ENCODE measurements around the gene GPHN.
"Not testable (repeated sequence)": the region's sequence is repeated elsewhere in the genome, so short reads cannot be mapped to it uniquely, and the experiment has no call there.

Gene GPHN

DNA sequence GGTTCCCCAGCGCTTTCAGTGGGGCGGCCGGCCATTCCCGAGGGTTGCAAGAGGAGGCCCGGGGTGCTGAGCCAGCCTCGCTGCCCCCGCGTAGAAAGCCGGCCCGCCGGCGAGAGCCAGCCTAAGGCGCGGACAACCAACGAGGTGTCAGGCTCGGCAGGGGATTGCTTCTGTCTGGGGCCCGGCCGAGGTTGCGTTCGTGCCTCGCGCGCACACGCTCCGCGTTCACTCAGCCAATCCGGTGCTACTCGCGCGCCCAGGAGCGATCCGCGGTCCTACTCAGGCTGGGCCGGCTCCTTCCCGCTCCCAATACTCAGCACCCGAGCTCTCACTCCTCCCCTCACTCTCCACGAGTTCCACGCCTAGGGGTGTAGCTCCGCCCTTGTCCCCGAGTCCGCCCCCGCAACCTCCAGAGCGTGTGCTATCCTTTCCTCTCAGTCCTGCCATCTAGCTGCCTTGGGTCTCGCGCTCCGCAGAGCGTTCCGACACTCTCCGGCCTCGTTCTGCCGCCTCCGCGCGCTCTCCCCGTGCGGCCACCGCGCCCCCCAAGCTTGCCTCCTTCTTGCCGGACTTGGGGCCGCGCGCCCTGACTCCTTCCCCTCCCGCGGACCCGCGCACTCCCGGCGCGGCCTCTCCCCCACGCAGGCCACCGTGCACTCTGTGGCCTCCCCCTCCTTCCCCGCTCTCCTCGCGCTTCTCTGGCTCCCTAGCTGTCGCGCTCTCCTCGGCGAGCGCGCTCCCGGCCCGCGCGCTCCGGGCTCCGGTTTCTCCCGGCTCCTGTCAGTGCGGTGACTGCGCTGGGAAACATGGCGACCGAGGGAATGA lies at the start of gene GPHN:
Gene GPHN, plus strand, starts transcription at position 426 of the 825 bp plus-strand sequence.
- DNase-seq, result peak; percentile 92

- DNase-seq, result no peak
Observed at GRCh38 chr14:66459603-66460002, 48.3 kb upstream of the GPHN start.

DNA sequence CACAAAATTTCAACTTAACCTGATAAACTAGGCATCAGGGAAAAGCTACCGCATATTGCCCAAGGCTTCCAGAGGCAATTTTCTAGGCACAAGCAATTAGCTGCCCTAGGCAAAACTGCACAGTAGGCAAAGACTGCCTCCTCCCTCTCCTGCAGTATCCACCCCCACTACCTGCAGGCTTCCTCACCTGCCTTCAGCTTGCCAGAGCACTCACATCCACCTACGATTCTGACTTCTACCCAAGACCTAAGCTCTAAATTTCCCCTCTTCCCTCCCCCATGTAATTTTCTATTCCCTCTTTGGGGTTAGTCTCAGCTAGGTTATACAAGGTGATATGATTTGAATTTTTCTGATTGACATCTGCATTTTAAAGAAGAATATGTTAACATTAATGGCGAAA lies 43.7 kb upstream of the GPHN start:
- no peak for DNase-seq

DNA sequence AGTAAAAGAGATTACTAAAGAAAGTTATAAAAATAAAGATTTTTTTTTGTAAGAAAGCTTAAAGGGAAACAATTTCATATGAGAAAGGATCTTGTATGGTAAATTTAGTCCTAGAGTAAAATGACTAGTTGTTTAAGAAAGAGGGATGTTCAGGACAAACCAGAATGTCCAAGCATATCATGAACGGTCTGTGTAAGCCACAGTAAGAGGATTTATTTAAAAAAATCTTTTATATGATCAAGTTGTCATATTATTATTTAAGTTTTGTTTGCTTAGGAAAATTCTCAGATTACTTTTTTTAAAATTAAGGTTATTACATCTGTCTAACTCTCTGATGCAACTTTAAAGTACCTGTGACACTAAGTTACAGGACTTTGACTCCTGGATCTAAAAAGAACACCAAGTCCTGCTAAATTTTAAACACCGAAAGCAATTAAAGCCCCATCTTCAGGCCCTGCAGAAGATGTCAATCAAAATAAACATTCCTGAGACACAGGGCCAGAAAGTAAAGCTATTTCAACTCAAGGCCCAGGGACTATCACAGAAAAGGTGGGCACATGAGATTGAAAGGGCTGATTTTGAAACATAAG lies 39.1 kb upstream of the GPHN start:
- DNase-seq, result no peak

- DNase-seq, result no peak
Observed at GRCh38 chr14:66471584-66471983, 36.4 kb upstream of the GPHN start.

GRCh38 chr14:66472251-66472650 lies 35.7 kb upstream of the GPHN start:
- no peak for DNase-seq

GRCh38 chr14:66473223-66473622 lies 34.7 kb upstream of the GPHN start:
- no peak for DNase-seq

GRCh38 chr14:66476964-66477363 lies 31.0 kb upstream of the GPHN start:
- no peak for DNase-seq

- no peak for DNase-seq
Observed at GRCh38 chr14:66477567-66477966, 30.4 kb upstream of the GPHN start.

GRCh38 chr14:66482873-66483272 lies 25.1 kb upstream of the GPHN start:
- DNase-seq, result no peak

GRCh38 chr14:66483322-66483721 lies 24.6 kb upstream of the GPHN start:
- DNase-seq, result no peak

DNA sequence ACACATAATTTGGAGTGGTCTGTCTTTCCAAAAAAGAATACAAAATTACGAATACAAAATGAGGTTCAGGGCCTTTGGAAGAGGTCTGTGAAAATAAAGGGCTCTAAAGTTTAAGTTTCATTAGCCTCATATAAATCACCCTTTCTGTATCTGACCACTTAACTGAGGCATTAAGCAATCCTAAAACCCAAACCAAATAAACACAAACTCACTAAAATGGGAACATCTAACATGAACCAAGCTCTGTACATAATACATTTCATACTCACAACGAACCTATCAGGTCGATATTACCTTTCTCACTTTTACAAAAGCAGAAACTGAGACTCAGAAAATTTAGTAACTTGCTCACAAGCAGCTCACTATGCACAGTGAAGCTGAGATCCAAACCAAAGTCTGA lies 22.9 kb upstream of the GPHN start:
- no peak for DNase-seq

DNA sequence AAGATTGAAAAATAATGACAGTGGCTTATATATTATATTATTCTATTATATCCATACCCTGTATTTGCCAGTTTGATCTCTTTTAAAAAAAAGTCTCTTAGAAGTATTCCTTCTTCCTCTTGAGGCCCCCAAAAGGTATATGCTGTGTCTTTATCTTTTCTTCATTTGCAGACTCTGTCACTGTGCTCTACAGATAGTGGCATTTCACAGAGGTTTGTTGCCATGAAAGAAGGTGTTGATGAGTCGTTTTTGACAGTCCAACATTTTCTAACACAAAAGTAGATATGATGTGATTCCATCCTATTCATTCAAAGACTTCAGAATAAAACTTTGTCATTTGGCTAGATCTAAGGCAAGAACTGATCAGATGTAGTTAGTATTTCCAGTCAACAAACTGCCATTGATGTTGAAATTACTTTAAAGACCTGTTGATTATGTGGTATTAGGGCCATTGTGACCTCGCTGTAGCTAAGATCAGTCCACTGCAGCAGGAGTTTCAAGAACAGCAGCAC lies 22.0 kb upstream of the GPHN start, which contains the start of gene CCDC196:
Gene CCDC196, plus strand, starts transcription at position 462 of the 512 bp plus-strand sequence. CDS start 132 bp downstream, outside the sequence.
- no peak for DNase-seq

GRCh38 chr14:66487164-66487563 lies 20.8 kb upstream of the GPHN start:
- no peak for DNase-seq

- no peak for DNase-seq
Observed at GRCh38 chr14:66490143-66491111, 17.5 kb upstream of the GPHN start.

GRCh38 chr14:66493750-66494149 lies 14.2 kb upstream of the GPHN start:
- no peak for DNase-seq

DNA sequence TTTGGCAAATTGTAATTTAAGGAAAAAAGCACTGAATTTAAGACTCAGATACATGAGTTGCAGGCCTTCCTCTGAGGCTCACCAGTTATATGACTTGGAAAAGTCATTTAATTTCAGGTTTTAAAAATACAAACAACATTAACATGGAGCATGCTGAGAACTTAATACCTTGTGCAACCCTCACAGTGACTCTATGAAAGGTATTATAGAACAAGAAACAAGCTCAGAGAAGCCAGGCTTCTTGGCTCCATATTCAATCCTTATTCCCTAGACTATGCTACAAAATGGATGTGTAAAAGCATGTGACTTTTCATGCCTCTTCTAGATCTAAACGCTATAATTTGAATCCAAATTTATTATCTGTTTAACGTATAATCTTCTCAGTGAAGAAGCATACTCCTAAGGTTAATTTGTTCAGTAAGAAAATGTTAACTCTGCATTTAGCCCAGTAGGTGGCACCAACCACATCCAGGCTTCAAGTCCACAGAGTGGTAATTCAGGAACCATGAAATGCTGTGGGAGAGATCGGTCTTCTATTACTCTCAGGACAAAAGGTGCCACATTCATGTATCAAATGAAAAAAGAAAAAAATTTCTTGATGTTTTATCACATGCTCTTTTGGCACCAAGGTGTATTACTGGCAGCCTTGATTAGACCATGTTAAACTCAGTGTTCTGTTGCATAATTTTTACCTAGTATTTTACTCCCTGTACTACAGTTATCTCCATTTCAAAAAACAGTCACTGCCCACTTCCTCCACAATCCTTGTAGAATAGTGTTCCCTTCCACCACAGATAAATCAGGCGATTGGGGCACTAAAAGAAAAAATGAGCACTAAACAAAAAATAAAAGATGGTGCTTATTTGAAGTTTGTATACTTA lies 12.5 kb upstream of the GPHN start:
- peak; percentile 45 for DNase-seq

GRCh38 chr14:66496188-66496807 lies 11.6 kb upstream of the GPHN start:
- no peak for DNase-seq

DNA sequence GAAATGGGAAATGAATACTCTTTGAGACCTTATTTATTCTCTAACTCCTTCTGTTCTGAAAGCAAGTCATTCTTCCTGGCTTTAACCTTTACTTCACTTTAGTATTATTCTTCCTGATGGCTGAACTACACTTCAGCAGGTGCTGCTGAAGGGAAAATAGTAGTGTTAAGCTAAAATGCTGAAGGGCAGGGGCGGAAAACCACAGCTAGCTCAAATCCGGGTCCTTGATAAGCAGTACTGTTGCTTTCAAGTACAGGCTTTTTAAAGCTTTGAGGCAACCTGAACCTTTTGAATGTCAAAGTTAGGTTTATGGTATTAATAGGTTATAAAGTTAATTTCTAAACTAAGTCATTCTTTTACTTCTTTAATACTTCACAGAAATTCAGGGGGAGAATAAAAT lies 11.0 kb upstream of the GPHN start:
- no peak for DNase-seq

DNA sequence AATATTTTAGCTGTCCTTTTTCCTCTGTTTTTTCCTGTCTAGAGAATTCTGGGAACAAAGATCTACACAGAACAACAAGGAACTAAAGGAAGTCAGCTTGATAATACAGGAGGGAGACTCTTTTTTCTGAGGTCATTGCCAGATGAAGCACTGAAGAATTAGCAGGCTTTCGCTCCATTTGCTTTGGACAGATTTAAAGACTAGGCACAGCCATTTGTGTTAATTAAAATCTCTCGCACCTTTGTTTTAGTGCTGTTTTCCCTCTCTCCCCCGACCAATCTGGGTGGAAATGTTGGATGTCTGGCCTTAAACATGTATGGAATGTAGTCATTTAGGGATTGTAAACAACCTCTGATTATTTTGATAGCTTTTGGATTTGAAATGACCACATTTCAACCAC lies 9.6 kb upstream of the GPHN start:
- DNase-seq, result no peak

DNA sequence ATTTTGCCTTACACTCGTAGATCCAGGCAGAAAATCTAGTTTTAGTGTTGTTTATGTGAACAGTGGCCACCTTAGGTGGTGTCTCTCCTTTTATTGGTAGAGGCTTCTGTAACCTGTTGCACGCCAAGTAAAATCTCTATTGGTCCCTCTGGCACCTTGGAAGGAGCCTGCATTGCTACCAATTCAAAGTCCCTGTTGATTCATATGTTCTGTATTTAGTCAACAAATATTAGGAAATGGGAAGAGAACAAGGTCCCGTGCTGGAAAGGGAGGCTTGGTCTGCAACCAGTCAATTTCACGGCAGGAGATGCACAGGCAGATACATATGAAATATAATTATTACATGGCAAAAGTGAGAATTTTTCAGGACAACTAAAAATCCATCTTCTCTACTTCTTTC lies 6.4 kb upstream of the GPHN start:
- no peak for DNase-seq

GRCh38 chr14:66502836-66503235 lies 5.1 kb upstream of the GPHN start:
- not testable (repeated sequence) for DNase-seq
